ENCODE data around the gene SLC25A21. TPM values are rescaled to one million over a fixed set of nuclear protein-coding genes. Genes with fewer than 3 reads are reported as not detected.

Gene SLC25A21
- total RNA-seq, 1 experiment from 2014 or later: 1.4 TPM

GRCh38 chr14:37202265-37202664, 29.9 kb upstream of the SLC25A21 start:
- no TSS peak for BruUV-seq (replicated peaks)
- CTCF ChIA-PET: interaction anchor here (1.0 to 14.3 kb wide), 5 partner anchors 29 to 1131 kb away, joined by 3 to 116 read pairs (median 3); no protein-coding TSS in a partner anchor
- Mint-ChIP-seq H3K27ac (ENCODE audit: low read depth, unreplicated experiment) (peak overlapping the region; percentile 35), H3K4me3 (ENCODE audit: unreplicated experiment) (no peak overlapping the region), H3K4me1 (ENCODE audit: insufficient read depth, unreplicated experiment) (peaks cover 6% of the 10 kb centered on the region), H3K27me3 (ENCODE audit: insufficient read depth, unreplicated experiment) (no peaks in the 10 kb centered on the region), H3K9me3 (ENCODE audit: unreplicated experiment) (no peaks in the 10 kb centered on the region), H3K36me3 (ENCODE audit: insufficient read depth, unreplicated experiment) (peaks cover 6% of the 10 kb centered on the region)
- POLR2A ChIA-PET: interaction anchor here (1.3 to 2.8 kb wide), 4 partner anchors 9 to 1325 kb away, joined by 4 to 12 read pairs (median 7); partner anchors contain the start of gene SLC25A21
- TF ChIP-seq, protein P1, sequence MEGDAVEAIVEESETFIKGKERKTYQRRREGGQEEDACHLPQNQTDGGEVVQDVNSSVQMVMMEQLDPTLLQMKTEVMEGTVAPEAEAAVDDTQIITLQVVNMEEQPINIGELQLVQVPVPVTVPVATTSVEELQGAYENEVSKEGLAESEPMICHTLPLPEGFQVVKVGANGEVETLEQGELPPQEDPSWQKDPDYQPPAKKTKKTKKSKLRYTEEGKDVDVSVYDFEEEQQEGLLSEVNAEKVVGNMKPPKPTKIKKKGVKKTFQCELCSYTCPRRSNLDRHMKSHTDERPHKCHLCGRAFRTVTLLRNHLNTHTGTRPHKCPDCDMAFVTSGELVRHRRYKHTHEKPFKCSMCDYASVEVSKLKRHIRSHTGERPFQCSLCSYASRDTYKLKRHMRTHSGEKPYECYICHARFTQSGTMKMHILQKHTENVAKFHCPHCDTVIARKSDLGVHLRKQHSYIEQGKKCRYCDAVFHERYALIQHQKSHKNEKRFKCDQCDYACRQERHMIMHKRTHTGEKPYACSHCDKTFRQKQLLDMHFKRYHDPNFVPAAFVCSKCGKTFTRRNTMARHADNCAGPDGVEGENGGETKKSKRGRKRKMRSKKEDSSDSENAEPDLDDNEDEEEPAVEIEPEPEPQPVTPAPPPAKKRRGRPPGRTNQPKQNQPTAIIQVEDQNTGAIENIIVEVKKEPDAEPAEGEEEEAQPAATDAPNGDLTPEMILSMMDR (IDR thresholded peaks at IDR 0.05; ENCODE audit: unreplicated experiment): no peak
- peak; percentile 27 for DNase-seq (ENCODE audit: unreplicated experiment)
- intact Hi-C loops (cut with micrococcal nuclease): no loop called here

GRCh38 chr14:37201724-37202123, 29.3 kb upstream of the SLC25A21 start:
- DNase-seq (ENCODE audit: unreplicated experiment): no peak
- Mint-ChIP-seq H3K36me3 (ENCODE audit: insufficient read depth, unreplicated experiment) (peaks cover 6% of the 10 kb centered on the region), H3K4me1 (ENCODE audit: insufficient read depth, unreplicated experiment) (peaks cover 6% of the 10 kb centered on the region), H3K27ac (ENCODE audit: low read depth, unreplicated experiment) (no peak overlapping the region), H3K4me3 (ENCODE audit: unreplicated experiment) (no peak overlapping the region), H3K9me3 (ENCODE audit: unreplicated experiment) (no peaks in the 10 kb centered on the region), H3K27me3 (ENCODE audit: insufficient read depth, unreplicated experiment) (no peaks in the 10 kb centered on the region)
- no TSS peak for BruUV-seq (replicated peaks)
- ChIA-PET POLR2A (interaction anchor here (0.7 to 2.8 kb wide), 6 partner anchors 10 to 1017 kb away, joined by 3 to 12 read pairs (median 4); partner anchors contain the start of gene SLC25A21), CTCF (interaction anchor here (1.0 to 14.3 kb wide), 4 partner anchors 30 to 1131 kb away, joined by 3 to 116 read pairs (median 3); no protein-coding TSS in a partner anchor)
- intact Hi-C loops (cut with micrococcal nuclease): no loop called here
- TF ChIP-seq, protein P1 (IDR thresholded peaks at IDR 0.05; ENCODE audit: unreplicated experiment): no peak

DNA sequence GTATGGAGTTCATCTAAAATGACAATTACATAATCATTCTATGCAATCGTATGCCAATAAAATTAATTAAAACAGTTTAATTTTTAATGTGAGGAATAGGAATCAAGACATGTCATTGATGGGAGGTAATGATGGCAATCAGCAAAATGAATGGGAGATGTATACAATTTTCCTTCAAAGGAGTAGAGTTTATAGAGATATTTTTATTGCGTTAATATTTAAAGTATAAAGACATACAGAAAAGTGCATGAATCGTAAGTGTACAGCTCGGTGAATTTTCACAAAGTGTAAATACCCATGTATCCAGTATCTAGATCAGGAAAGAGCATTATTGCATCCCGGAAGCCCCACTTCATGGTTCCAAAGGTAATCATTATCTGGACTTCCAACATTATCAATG, 26.5 kb upstream of the SLC25A21 start:
- Mint-ChIP-seq H3K27ac (ENCODE audit: low read depth, unreplicated experiment) (no peak overlapping the region), H3K4me1 (ENCODE audit: insufficient read depth, unreplicated experiment) (peaks cover 10% of the 10 kb centered on the region), H3K36me3 (ENCODE audit: insufficient read depth, unreplicated experiment) (peaks cover 6% of the 10 kb centered on the region), H3K4me3 (ENCODE audit: unreplicated experiment) (peak overlapping the region; percentile 95), H3K27me3 (ENCODE audit: insufficient read depth, unreplicated experiment) (no peaks in the 10 kb centered on the region), H3K9me3 (ENCODE audit: unreplicated experiment) (no peaks in the 10 kb centered on the region)
- BruUV-seq (replicated peaks): no TSS peak
- TF ChIP-seq, protein P1 (IDR thresholded peaks at IDR 0.05; ENCODE audit: unreplicated experiment): no peak
- no peak for DNase-seq (ENCODE audit: unreplicated experiment)
- intact Hi-C loops (cut with micrococcal nuclease): loop anchor here (1.0 kb wide), 1 partner anchor 27 kb away; the partner anchor contains the start of gene SLC25A21
- ChIA-PET CTCF (interaction anchor here (0.6 to 14.3 kb wide), 11 partner anchors 8 to 646 kb away, joined by 3 to 116 read pairs (median 3); no protein-coding TSS in a partner anchor), POLR2A (interaction anchor here (0.7 to 4.8 kb wide), 2 partner anchors 27 to 1118 kb away, joined by 3 to 44 read pairs; partner anchors contain the start of gene SLC25A21)

DNA sequence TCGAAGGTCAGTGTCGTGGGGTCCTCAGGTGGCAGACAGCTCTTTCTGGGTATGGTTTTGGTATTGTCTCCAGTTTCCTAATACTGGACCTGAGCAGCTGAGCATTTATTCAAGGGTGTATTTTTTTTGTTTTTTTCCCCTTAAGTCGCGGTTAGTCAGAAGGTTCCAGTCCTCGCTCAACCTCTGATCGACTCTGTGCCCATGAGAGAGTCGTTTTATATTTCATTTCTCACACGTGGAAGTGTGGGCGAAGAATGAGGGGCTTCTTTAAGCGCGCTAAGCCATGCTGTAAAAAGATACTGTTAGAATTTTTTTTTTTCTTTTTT, 25.8 kb upstream of the SLC25A21 start:
- DNase-seq (ENCODE audit: unreplicated experiment): no peak
- Mint-ChIP-seq H3K27me3 (ENCODE audit: insufficient read depth, unreplicated experiment) (no peaks in the 10 kb centered on the region), H3K9me3 (ENCODE audit: unreplicated experiment) (no peaks in the 10 kb centered on the region), H3K36me3 (ENCODE audit: insufficient read depth, unreplicated experiment) (peaks cover 6% of the 10 kb centered on the region), H3K4me3 (ENCODE audit: unreplicated experiment) (peak overlapping the region; percentile 95), H3K4me1 (ENCODE audit: insufficient read depth, unreplicated experiment) (peaks cover 10% of the 10 kb centered on the region), H3K27ac (ENCODE audit: low read depth, unreplicated experiment) (peak overlapping the region; percentile 99)
- CTCF ChIA-PET: interaction anchor here (0.6 to 1.5 kb wide), 14 partner anchors 9 to 676 kb away, joined by 3 to 7 read pairs (median 4); no protein-coding TSS in a partner anchor
- TF ChIP-seq, protein P1 (IDR thresholded peaks at IDR 0.05; ENCODE audit: unreplicated experiment): no peak
- POLR2A ChIA-PET: interaction anchor here (0.6 to 4.8 kb wide), 11 partner anchors 11 to 1559 kb away, joined by 3 to 44 read pairs (median 4); partner anchors contain the start of genes PAX9 and SLC25A21
- intact Hi-C loops (cut with micrococcal nuclease): loop anchor here (1.0 kb wide), 1 partner anchor 26 kb away; the partner anchor contains the start of gene SLC25A21
- TSS peak; percentile 53 for BruUV-seq (replicated peaks)

Measured in MCF 10A (cell line).